Occipital lobe (tissue), 2 donors: ENCODE measurements around the gene PRPSAP1. TPM values are rescaled to one million over a fixed set of nuclear protein-coding genes. Genes with fewer than 3 reads are reported as not detected.

ENCODE experiments used
- DNase-seq: peaks from one replicate; lab custom pipeline; 2025; lab: John Stamatoyannopoulos, UW
- total RNA-seq: library from RNA; depleted of rRNA; stranded (reverse); fragments of >200 nt; gene quantifications from one replicate; pipeline ENCODE4 v1.2.3, GENCODE V29; 2014

The PRPSAP1 gene
- total RNA-seq, result 44.6 TPM

- DNase-seq, result peak; percentile 86
These were observed at the start of gene PRPSAP1 for GRCh38 chr17:76353599-76354316. PRPSAP1 (minus strand) TSS chr17:76353916; CDS start chr17:76353703, 213 bp downstream.

GRCh38 chr17:76402711-76403110 is 49.0 kb upstream of the PRPSAP1 start:
- DNase-seq, result no peak

GRCh38 chr17:76399175-76400172 is 45.8 kb upstream of the PRPSAP1 start:
- DNase-seq, result no peak

GRCh38 chr17:76398523-76399174 is 44.9 kb upstream of the PRPSAP1 start:
- DNase-seq, result no peak

GRCh38 chr17:76397687-76398522 is 44.2 kb upstream of the PRPSAP1 start:
- peak; percentile 83 for DNase-seq

GRCh38 chr17:76397184-76397583 is 43.5 kb upstream of the PRPSAP1 start:
- no peak for DNase-seq

GRCh38 chr17:76395980-76396379 is 42.3 kb upstream of the PRPSAP1 start:
- DNase-seq, result no peak

GRCh38 chr17:76394166-76394565 is 40.5 kb upstream of the PRPSAP1 start:
- DNase-seq, result no peak

- no peak for DNase-seq
These were observed 37.5 kb upstream of the PRPSAP1 start for GRCh38 chr17:76391200-76391715.

GRCh38 chr17:76390003-76390421 is 36.3 kb upstream of the PRPSAP1 start:
- DNase-seq, result no peak

- DNase-seq, result no peak
These were observed 35.5 kb upstream of the PRPSAP1 start for GRCh38 chr17:76388966-76389888.

- DNase-seq, result no peak
These were observed 33.5 kb upstream of the PRPSAP1 start for GRCh38 chr17:76386966-76387765.

- no peak for DNase-seq
These were observed 32.4 kb upstream of the PRPSAP1 start for GRCh38 chr17:76385892-76386786.

GRCh38 chr17:76384987-76385891 is 31.5 kb upstream of the PRPSAP1 start:
- no peak for DNase-seq

GRCh38 chr17:76384222-76384986 is 30.7 kb upstream of the PRPSAP1 start, which contains the start of gene SPHK1:
SPHK1 (plus strand) TSS chr17:76384609; CDS start chr17:76385645, 1,036 bp downstream.
- DNase-seq, result no peak
